Mesendoderm (in vitro differentiated cells): ENCODE results near the gene OR6B2.

Experiments
- DNase-seq: peaks from one replicate; pipeline ENCODE4 v3.0.0; 2013
- H2AK5ac ChIP-seq: 2 replicates; pipeline ENCODE4 v1.6.1; 2013; ENCODE audit warnings: low read length, inconsistent platforms
- H2BK120ac ChIP-seq: 2 replicates; pipeline ENCODE4 v1.6.1; 2013; ENCODE audit warnings: low read depth, mild to moderate bottlenecking, low read length, moderate library complexity, mixed read lengths
- H2BK15ac ChIP-seq: replicated peaks from 2 replicates; pipeline ENCODE4 v1.6.1; 2013; ENCODE audit warnings: low read depth, mild to moderate bottlenecking, moderate library complexity
- H2BK5ac ChIP-seq: 2 replicates; pipeline ENCODE4 v1.6.1; 2013; ENCODE audit warnings: low read length, inconsistent platforms
- H3K18ac ChIP-seq: 2 replicates; pipeline ENCODE4 v1.6.1; 2013; ENCODE audit warnings: mild to moderate bottlenecking, low read length, mixed read lengths
- H3K23ac ChIP-seq: one replicate; pipeline ENCODE4 v1.6.1; 2013; ENCODE audit warnings: low read length
- H3K27ac ChIP-seq: 2 replicates; pipeline ENCODE4 v1.5.1; 2013; ENCODE audit warnings: low read depth, mild to moderate bottlenecking, inconsistent platforms, low read length, moderate library complexity
- H3K27me3 ChIP-seq: 2 replicates; pipeline ENCODE4 v1.6.1; 2013; ENCODE audit warnings: low read length, control low read depth, mild to moderate bottlenecking, inconsistent platforms; ENCODE audit not compliant: insufficient read depth, poor library complexity
- H3K36me3 ChIP-seq: 2 replicates; pipeline ENCODE4 v1.6.1; 2013; ENCODE audit warnings: low read length, inconsistent platforms; ENCODE audit not compliant: control insufficient read depth, insufficient read depth
- H3K4ac ChIP-seq: one replicate; pipeline ENCODE4 v1.6.1; 2013; ENCODE audit warnings: low read depth, mild to moderate bottlenecking, low read length, moderate library complexity
- H3K4me1 ChIP-seq: 2 replicates; pipeline ENCODE4 v1.6.1; 2013; ENCODE audit warnings: low read depth, low read length, inconsistent platforms; ENCODE audit not compliant: control insufficient read depth
- H3K4me2 ChIP-seq: 2 replicates; pipeline ENCODE4 v1.6.1; 2013; ENCODE audit warnings: low read length
- H3K4me3 ChIP-seq: 2 replicates; pipeline ENCODE4 v1.5.1; 2013; ENCODE audit warnings: mild to moderate bottlenecking, low read length
- H3K56ac ChIP-seq: one replicate; pipeline ENCODE4 v1.6.1; 2013; ENCODE audit warnings: low read length
- H3K79me1 ChIP-seq: 2 replicates; pipeline ENCODE4 v1.6.1; 2013; ENCODE audit warnings: low read length, inconsistent platforms
- H3K79me2 ChIP-seq: 2 replicates; pipeline ENCODE4 v1.6.1; 2013; ENCODE audit warnings: mild to moderate bottlenecking, low read length; ENCODE audit not compliant: control insufficient read depth, insufficient read depth
- H3K9ac ChIP-seq: 2 replicates; pipeline ENCODE4 v1.6.1; 2013; ENCODE audit warnings: low read length, inconsistent platforms
- H4K5ac ChIP-seq: one replicate; pipeline ENCODE4 v1.6.1; 2013; ENCODE audit warnings: low read length
- H4K8ac ChIP-seq: one replicate; pipeline ENCODE4 v1.6.1; 2013; ENCODE audit warnings: low read depth, mild to moderate bottlenecking, control low read depth, low read length, moderate library complexity
- WGBS: extraction: QIAGEN DNeasy Blood & Tissue Kit; methylation state at CpG from one replicate; pipeline ENCODE4 v1.1.7; 2013; ENCODE audit warnings: low lambda C conversion rate, missing lambda C conversion rate; ENCODE audit not compliant: insufficient coverage; ENCODE audit errors: extremely low coverage; 5-methylcytosine and 5-hydroxymethylcytosine counted together

OR6B2 gene

GRCh38 chr2:240055177-240055917 lies 25.1 kb upstream of the OR6B2 start:
- Histone ChIP-seq H3K9ac (no peak overlapping the region), H4K8ac (no peak overlapping the region), H3K4me3 (no peak overlapping the region), H3K79me2 (no peaks in the 10 kb centered on the region), H2BK15ac (no peak overlapping the region), H3K27ac (no peak overlapping the region), H2AK5ac (no peak overlapping the region), H3K27me3 (no peaks in the 10 kb centered on the region), H2BK120ac (no peak overlapping the region), H3K18ac (no peak overlapping the region), H4K5ac (no peak overlapping the region), H3K23ac (no peak overlapping the region), H3K4ac (no peak overlapping the region), H3K56ac (no peak overlapping the region), H3K4me2 (no peak overlapping the region), H3K79me1 (no peaks in the 10 kb centered on the region), H2BK5ac (no peak overlapping the region), H3K36me3 (no peaks in the 10 kb centered on the region), H3K4me1 (no peaks in the 10 kb centered on the region)
- DNase-seq, result no peak
- WGBS, result no CpG with 5 or more reads among the region's 13 CpGs

- Histone ChIP-seq H3K36me3 (no peaks in the 10 kb centered on the region), H3K4me3 (no peak within 1 kb of the TSS), H4K5ac (no peak within 1 kb of the TSS), H3K23ac (no peak within 1 kb of the TSS), H3K27ac (no peak within 1 kb of the TSS), H4K8ac (no peak within 1 kb of the TSS), H2BK15ac (no peak within 1 kb of the TSS), H2BK120ac (no peak within 1 kb of the TSS), H3K9ac (no peak within 1 kb of the TSS), H3K79me2 (no peaks in the 10 kb centered on the region), H3K4me1 (no peaks in the 10 kb centered on the region), H2BK5ac (no peak within 1 kb of the TSS), H3K79me1 (no peaks in the 10 kb centered on the region), H3K56ac (no peak within 1 kb of the TSS), H2AK5ac (no peak within 1 kb of the TSS), H3K18ac (no peak within 1 kb of the TSS), H3K4me2 (no peak within 1 kb of the TSS), H3K27me3 (no peaks in the 10 kb centered on the region), H3K4ac (no peak within 1 kb of the TSS)
- WGBS, result no CpG with 5 or more reads among the region's 28 CpGs
- no peak for DNase-seq
Measured at GRCh38 chr2:240053173-240054155, 23.2 kb upstream of the OR6B2 start, which contains the start of gene OR6B3. Gene OR6B3 (minus strand): TSS chr2:240053521.

GRCh38 chr2:240052524-240052923 lies 22.3 kb upstream of the OR6B2 start:
- Histone ChIP-seq H3K4me3 (no peak overlapping the region), H3K79me2 (no peaks in the 10 kb centered on the region), H2BK120ac (no peak overlapping the region), H3K27me3 (no peaks in the 10 kb centered on the region), H2AK5ac (no peak overlapping the region), H4K5ac (no peak overlapping the region), H3K4me2 (no peak overlapping the region), H3K36me3 (no peaks in the 10 kb centered on the region), H3K4ac (no peak overlapping the region), H3K56ac (no peak overlapping the region), H2BK15ac (no peak overlapping the region), H3K18ac (no peak overlapping the region), H3K23ac (no peak overlapping the region), H3K4me1 (no peaks in the 10 kb centered on the region), H2BK5ac (no peak overlapping the region), H3K27ac (no peak overlapping the region), H3K9ac (no peak overlapping the region), H4K8ac (no peak overlapping the region), H3K79me1 (no peaks in the 10 kb centered on the region)
- DNase-seq, result no peak
- no CpG with 5 or more reads among the region's 12 CpGs for WGBS

GRCh38 chr2:240051697-240052096 lies 21.5 kb upstream of the OR6B2 start:
- Histone ChIP-seq H3K9ac (no peak overlapping the region), H3K79me1 (no peaks in the 10 kb centered on the region), H2BK5ac (no peak overlapping the region), H3K4me3 (no peak overlapping the region), H2BK15ac (no peak overlapping the region), H3K23ac (no peak overlapping the region), H3K56ac (no peak overlapping the region), H3K18ac (no peak overlapping the region), H3K79me2 (no peaks in the 10 kb centered on the region), H3K36me3 (no peaks in the 10 kb centered on the region), H3K27me3 (no peaks in the 10 kb centered on the region), H3K4ac (no peak overlapping the region), H2AK5ac (no peak overlapping the region), H3K27ac (no peak overlapping the region), H4K5ac (no peak overlapping the region), H3K4me1 (no peaks in the 10 kb centered on the region), H2BK120ac (no peak overlapping the region), H3K4me2 (no peak overlapping the region), H4K8ac (no peak overlapping the region)
- no CpG with 5 or more reads among the region's 4 CpGs for WGBS
- DNase-seq, result no peak

GRCh38 chr2:240050278-240050677 lies 20.0 kb upstream of the OR6B2 start:
- Histone ChIP-seq H2BK15ac (no peak overlapping the region), H3K4me3 (no peak overlapping the region), H3K4me2 (no peak overlapping the region), H3K23ac (no peak overlapping the region), H4K5ac (no peak overlapping the region), H3K36me3 (no peaks in the 10 kb centered on the region), H3K79me2 (no peaks in the 10 kb centered on the region), H3K56ac (no peak overlapping the region), H3K79me1 (no peaks in the 10 kb centered on the region), H3K4me1 (no peaks in the 10 kb centered on the region), H3K9ac (no peak overlapping the region), H3K27me3 (no peaks in the 10 kb centered on the region), H3K18ac (no peak overlapping the region), H4K8ac (no peak overlapping the region), H2BK5ac (no peak overlapping the region), H2AK5ac (no peak overlapping the region), H3K27ac (no peak overlapping the region), H2BK120ac (no peak overlapping the region), H3K4ac (no peak overlapping the region)
- no CpG with 5 or more reads among the region's 12 CpGs for WGBS
- DNase-seq, result no peak
